HEK293 (cell line): Measurements from ENCODE around the gene PDIA5.
A peak's percentile ranks its signal among the peaks of the same experiment; 100 is the strongest.

Experiments used
- CTCF ChIA-PET: fragments of 350-600 bp; formaldehyde crosslinking; extraction: SDS; loops from one replicate; lab custom pipeline; 2021; ENCODE audit warnings: antibody characterized with exemption; lab: Yijun Ruan, JAX
- POLR2A ChIA-PET: fragments of 300-600 bp; formaldehyde crosslinking; extraction: SDS; loops from one replicate; lab custom pipeline; 2020; ENCODE audit warnings: antibody characterized with exemption, inconsistent platforms; lab: Yijun Ruan, JAX
- H3K27ac ChIP-seq: fragments of 200-500 bp; sonication (Bioruptor generic); 2 replicates; pipeline ENCODE4 v1.5.1; 2014; ENCODE audit warnings: low read depth, low read length, control low read depth, inconsistent platforms; ENCODE audit errors: extremely low read depth
- H3K36me3 ChIP-seq, 2 experiments: fragments of 200-500 bp in 1 of 2; sonication (Bioruptor generic) in 1 of 2; 1 replicate in 1 of 2; 2 replicates in 1 of 2; pipeline ENCODE4 v1.5.1; 2014 to 2017; ENCODE audit warnings: inconsistent platforms in 2 of 2, low read length in 2 of 2; ENCODE audit not compliant: control insufficient read depth in 2 of 2, insufficient read depth in 1 of 2
- H3K4me1 ChIP-seq: fragments of 200-500 bp; sonication (Bioruptor generic); 2 replicates; pipeline ENCODE4 v1.5.1; 2014; ENCODE audit warnings: mild to moderate bottlenecking, low read length, inconsistent platforms; ENCODE audit not compliant: control insufficient read depth, insufficient read depth
- H3K4me3 ChIP-seq: 2 replicates; pipeline ENCODE4 v1.5.1; 2011; ENCODE audit warnings: low read depth, mild to moderate bottlenecking, control low read depth, low read length, moderate library complexity
- H3K9me3 ChIP-seq: fragments of 200-500 bp; sonication (Bioruptor generic); 2 replicates; pipeline ENCODE4 v1.5.1; 2014; ENCODE audit warnings: low read depth, low read length, inconsistent platforms; ENCODE audit not compliant: control insufficient read depth, insufficient read depth
- KLF7 ChIP-seq: fragments of 450-650 bp; formaldehyde crosslinking; IDR thresholded peaks from 2 replicates; pipeline ENCODE4 v1.5.1; 2016; ENCODE audit warnings: missing biosample characterization, missing genetic modification characterization, borderline replicate concordance
- REPIN1 ChIP-seq: fragments of 450-650 bp; formaldehyde crosslinking; IDR thresholded peaks from 2 replicates; pipeline ENCODE4 v1.5.1; 2017; ENCODE audit warnings: missing biosample characterization, missing genetic modification characterization, low read depth
- ZBTB17 ChIP-seq: fragments of 450-650 bp; formaldehyde crosslinking; IDR thresholded peaks from 2 replicates; pipeline ENCODE4 v1.5.1; 2016; ENCODE audit warnings: missing biosample characterization, missing genetic modification characterization
- ZNF121 ChIP-seq: fragments of 450-650 bp; formaldehyde crosslinking; IDR thresholded peaks from 2 replicates; pipeline ENCODE4 v1.5.1; 2016; ENCODE audit warnings: missing biosample characterization, missing genetic modification characterization
- ZNF311 ChIP-seq: fragments of 450-650 bp; formaldehyde crosslinking; IDR thresholded peaks from 2 replicates; pipeline ENCODE4 v1.5.1; 2017; ENCODE audit warnings: missing biosample characterization, missing genetic modification characterization, borderline replicate concordance
- ZNF335 ChIP-seq: fragments of 450-650 bp; formaldehyde crosslinking; conservative IDR thresholded peaks from 2 replicates; pipeline ENCODE4 v1.5.1; 2016; ENCODE audit warnings: missing biosample characterization, missing genetic modification characterization
- ZNF530 ChIP-seq: fragments of 450-650 bp; formaldehyde crosslinking; IDR thresholded peaks from 2 replicates; pipeline ENCODE4 v1.5.1; 2016; ENCODE audit warnings: low read depth, missing biosample characterization, missing genetic modification characterization
- ZNF549 ChIP-seq: fragments of 450-650 bp; IDR thresholded peaks from 2 replicates; pipeline ENCODE4 v1.5.1; 2018; ENCODE audit warnings: missing biosample characterization, missing genetic modification characterization, mild to moderate bottlenecking, inconsistent platforms, moderate library complexity
- ZNF624 ChIP-seq: fragments of 450-650 bp; formaldehyde crosslinking; IDR thresholded peaks from 2 replicates; pipeline ENCODE4 v1.5.1; 2017; ENCODE audit warnings: missing biosample characterization, missing genetic modification characterization
- ZNF654 ChIP-seq: fragments of 450-650 bp; formaldehyde crosslinking; IDR thresholded peaks from 2 replicates; pipeline ENCODE4 v1.5.1; 2016; ENCODE audit warnings: low read depth, missing biosample characterization, missing genetic modification characterization
- ZNF843 ChIP-seq: fragments of 450-650 bp; formaldehyde crosslinking; IDR thresholded peaks from 2 replicates; pipeline ENCODE4 v1.5.1; 2016; ENCODE audit warnings: missing biosample characterization, missing genetic modification characterization
- ZSCAN16 ChIP-seq: fragments of 450-650 bp; formaldehyde crosslinking; IDR thresholded peaks from 2 replicates; pipeline ENCODE4 v1.5.1; 2016; ENCODE audit warnings: missing biosample characterization, missing genetic modification characterization
- TF ChIP-seq, protein P1 (sequence below): fragments of 450-650 bp; formaldehyde crosslinking; IDR thresholded peaks from 2 replicates; pipeline ENCODE4 v1.5.1; 2016; ENCODE audit warnings: missing biosample characterization, missing genetic modification characterization
- TF ChIP-seq, protein P2 (sequence below): fragments of 450-650 bp; formaldehyde crosslinking; IDR thresholded peaks from 2 replicates; pipeline ENCODE4 v1.5.1; 2016; ENCODE audit warnings: missing biosample characterization, missing genetic modification characterization
- TF ChIP-seq, protein P3 (sequence below): fragments of 450-650 bp; formaldehyde crosslinking; IDR thresholded peaks from 2 replicates; pipeline ENCODE4 v1.5.1; 2017; ENCODE audit warnings: missing biosample characterization, missing genetic modification characterization
- TF ChIP-seq, protein P4 (sequence below): fragments of 450-650 bp; formaldehyde crosslinking; IDR thresholded peaks from 2 replicates; pipeline ENCODE4 v1.5.1; 2016; ENCODE audit warnings: missing biosample characterization, missing genetic modification characterization
- TF ChIP-seq, protein P5 (sequence below): fragments of 450-650 bp; IDR thresholded peaks from 2 replicates; pipeline ENCODE4 v1.5.1; 2018; ENCODE audit warnings: missing biosample characterization, missing genetic modification characterization

Gene PDIA5

DNA sequence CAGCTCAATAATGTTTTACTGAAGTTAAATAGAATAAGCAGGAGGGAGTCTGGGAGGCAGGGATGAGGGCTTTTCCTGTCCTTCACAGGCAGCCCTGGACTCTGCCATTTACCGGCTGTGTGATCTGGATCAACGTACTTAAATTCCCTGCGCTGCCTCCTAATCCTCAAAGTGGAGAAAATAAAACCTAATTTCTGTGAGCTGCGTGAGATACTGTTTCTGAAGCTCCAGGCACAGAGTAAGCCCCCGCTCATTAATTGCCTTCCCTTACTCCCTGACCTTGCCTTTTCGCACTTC is 278 bp upstream of the PDIA5 start:
- TF ChIP-seq, protein P1, sequence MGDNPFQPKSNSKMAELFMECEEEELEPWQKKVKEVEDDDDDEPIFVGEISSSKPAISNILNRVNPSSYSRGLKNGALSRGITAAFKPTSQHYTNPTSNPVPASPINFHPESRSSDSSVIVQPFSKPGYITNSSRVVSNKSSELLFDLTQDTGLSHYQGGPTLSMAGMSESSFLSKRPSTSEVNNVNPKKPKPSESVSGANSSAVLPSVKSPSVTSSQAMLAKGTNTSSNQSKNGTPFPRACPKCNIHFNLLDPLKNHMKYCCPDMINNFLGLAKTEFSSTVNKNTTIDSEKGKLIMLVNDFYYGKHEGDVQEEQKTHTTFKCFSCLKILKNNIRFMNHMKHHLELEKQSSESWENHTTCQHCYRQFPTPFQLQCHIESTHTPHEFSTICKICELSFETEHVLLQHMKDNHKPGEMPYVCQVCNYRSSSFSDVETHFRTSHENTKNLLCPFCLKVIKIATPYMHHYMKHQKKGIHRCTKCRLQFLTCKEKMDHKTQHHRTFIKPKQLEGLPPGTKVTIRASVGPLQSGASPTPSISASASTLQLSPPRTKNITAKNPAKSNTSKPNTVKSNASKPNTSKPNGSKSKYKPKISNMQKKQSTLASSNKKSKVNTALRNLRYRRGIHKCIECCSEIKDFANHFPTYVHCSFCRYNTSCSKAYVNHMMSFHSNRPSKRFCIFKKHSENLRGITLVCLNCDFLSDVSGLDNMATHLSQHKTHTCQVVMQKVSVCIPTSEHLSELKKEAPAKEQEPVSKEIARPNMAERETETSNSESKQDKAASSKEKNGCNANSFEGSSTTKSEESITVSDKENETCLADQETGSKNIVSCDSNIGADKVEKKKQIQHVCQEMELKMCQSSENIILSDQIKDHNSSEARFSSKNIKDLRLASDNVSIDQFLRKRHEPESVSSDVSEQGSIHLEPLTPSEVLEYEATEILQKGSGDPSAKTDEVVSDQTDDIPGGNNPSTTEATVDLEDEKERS (tag by site-specific recombination), result no peak
- TF ChIP-seq ZNF335 (peak; percentile 95), ZNF530 (tag by site-specific recombination) (peak; percentile 96), REPIN1 (tag by site-specific recombination) (no peak), ZBTB17 (tag by site-specific recombination) (0 out of 2 replicates have a peak, but pooled peaks have one; percentile 78)
- TF ChIP-seq, protein P2, sequence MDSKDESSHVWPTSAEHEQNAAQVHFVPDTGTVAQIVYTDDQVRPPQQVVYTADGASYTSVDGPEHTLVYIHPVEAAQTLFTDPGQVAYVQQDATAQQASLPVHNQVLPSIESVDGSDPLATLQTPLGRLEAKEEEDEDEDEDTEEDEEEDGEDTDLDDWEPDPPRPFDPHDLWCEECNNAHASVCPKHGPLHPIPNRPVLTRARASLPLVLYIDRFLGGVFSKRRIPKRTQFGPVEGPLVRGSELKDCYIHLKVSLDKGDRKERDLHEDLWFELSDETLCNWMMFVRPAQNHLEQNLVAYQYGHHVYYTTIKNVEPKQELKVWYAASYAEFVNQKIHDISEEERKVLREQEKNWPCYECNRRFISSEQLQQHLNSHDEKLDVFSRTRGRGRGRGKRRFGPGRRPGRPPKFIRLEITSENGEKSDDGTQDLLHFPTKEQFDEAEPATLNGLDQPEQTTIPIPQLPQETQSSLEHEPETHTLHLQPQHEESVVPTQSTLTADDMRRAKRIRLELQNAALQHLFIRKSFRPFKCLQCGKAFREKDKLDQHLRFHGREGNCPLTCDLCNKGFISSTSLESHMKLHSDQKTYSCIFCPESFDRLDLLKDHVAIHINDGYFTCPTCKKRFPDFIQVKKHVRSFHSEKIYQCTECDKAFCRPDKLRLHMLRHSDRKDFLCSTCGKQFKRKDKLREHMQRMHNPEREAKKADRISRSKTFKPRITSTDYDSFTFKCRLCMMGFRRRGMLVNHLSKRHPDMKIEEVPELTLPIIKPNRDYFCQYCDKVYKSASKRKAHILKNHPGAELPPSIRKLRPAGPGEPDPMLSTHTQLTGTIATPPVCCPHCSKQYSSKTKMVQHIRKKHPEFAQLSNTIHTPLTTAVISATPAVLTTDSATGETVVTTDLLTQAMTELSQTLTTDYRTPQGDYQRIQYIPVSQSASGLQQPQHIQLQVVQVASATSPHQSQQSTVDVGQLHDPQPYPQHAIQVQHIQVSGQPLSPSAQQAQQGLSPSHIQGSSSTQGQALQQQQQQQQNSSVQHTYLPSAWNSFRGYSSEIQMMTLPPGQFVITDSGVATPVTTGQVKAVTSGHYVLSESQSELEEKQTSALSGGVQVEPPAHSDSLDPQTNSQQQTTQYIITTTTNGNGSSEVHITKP (tag by site-specific recombination), result peak; percentile 90
- TF ChIP-seq, protein P3, sequence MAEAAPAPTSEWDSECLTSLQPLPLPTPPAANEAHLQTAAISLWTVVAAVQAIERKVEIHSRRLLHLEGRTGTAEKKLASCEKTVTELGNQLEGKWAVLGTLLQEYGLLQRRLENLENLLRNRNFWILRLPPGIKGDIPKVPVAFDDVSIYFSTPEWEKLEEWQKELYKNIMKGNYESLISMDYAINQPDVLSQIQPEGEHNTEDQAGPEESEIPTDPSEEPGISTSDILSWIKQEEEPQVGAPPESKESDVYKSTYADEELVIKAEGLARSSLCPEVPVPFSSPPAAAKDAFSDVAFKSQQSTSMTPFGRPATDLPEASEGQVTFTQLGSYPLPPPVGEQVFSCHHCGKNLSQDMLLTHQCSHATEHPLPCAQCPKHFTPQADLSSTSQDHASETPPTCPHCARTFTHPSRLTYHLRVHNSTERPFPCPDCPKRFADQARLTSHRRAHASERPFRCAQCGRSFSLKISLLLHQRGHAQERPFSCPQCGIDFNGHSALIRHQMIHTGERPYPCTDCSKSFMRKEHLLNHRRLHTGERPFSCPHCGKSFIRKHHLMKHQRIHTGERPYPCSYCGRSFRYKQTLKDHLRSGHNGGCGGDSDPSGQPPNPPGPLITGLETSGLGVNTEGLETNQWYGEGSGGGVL (tag by site-specific recombination), result 0 out of 2 replicates have a peak, but pooled peaks have one; percentile 6
- Histone ChIP-seq H3K4me3 (no peak overlapping the region), H3K36me3 (no peaks in the 10 kb centered on the region), H3K9me3 (no peaks in the 10 kb centered on the region), H3K27ac (no peak overlapping the region), H3K4me1 (peaks cover 11% of the 10 kb centered on the region)
- ChIA-PET POLR2A (interaction anchor here (0.6 to 1.7 kb wide), 5 partner anchors 9 to 813 kb away, joined by 3 to 17 read pairs (median 4); no protein-coding TSS in a partner anchor), CTCF (interaction anchor here (0.6 to 1.5 kb wide), 2 partner anchors 10 to 312 kb away, joined by 3 to 4 read pairs; no protein-coding TSS in a partner anchor)

DNA sequence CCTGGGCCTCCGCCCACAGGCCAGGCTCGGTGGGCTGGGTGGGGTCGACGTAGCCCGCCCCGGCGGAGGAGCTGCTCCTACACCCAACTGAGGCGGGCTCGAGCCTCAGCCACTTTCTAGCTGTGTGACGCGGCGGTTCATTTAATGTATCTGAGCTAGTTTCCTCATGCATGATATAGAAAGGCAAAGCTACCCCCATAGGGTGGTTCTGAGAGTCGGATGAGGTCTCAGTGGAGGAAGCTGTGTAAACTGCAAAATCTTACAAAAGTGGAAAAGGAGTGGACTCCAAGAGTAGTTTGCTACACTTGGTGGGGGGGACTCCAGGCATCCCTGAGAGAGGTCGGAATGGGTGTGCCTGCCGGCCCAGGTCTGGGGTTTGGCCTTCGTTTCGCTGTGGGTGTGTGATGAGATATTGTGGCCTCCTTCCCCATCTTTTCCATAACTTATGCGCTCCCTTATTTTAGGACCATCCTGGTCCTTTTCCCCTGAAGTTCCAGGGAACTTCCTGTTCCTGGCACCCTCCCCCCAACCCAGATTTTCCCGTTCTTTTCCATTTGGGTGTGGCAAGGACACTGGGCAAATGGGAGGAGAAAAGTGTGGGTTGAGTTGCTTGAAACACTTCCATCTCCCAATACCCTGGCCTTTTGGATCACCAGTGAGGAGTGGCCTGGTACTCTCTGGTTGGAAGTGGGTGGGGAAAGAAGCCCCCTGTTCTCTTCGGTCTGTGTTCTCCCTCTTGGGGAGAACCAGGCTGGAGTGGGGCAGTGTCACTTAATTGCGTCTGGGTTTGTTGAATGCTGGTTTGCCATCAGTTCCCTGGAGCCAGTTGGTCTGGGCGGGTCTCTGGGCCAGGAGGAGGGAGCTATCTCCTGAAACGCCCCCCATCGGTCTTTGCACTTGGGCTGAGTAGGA is 1.1 kb downstream of the PDIA5 start:
- Histone ChIP-seq H3K4me3 (peak overlapping the region; percentile 86), H3K9me3 (no peaks in the 10 kb centered on the region), H3K27ac (peak overlapping the region; percentile 72; the same call in 1 of the 2 replicates), H3K4me1 (peaks cover 11% of the 10 kb centered on the region), H3K36me3 (no peaks in the 10 kb centered on the region)
- POLR2A ChIA-PET, result interaction anchor here (0.6 to 1.7 kb wide), 3 partner anchors 9 to 134 kb away, joined by 5 to 17 read pairs (median 7); partner anchors contain the start of gene SEC22A
- CTCF ChIA-PET, result interaction anchor here (0.6 to 1.5 kb wide), 2 partner anchors 8 to 84 kb away, joined by 3 to 4 read pairs; no protein-coding TSS in a partner anchor
- TF ChIP-seq, protein P4, sequence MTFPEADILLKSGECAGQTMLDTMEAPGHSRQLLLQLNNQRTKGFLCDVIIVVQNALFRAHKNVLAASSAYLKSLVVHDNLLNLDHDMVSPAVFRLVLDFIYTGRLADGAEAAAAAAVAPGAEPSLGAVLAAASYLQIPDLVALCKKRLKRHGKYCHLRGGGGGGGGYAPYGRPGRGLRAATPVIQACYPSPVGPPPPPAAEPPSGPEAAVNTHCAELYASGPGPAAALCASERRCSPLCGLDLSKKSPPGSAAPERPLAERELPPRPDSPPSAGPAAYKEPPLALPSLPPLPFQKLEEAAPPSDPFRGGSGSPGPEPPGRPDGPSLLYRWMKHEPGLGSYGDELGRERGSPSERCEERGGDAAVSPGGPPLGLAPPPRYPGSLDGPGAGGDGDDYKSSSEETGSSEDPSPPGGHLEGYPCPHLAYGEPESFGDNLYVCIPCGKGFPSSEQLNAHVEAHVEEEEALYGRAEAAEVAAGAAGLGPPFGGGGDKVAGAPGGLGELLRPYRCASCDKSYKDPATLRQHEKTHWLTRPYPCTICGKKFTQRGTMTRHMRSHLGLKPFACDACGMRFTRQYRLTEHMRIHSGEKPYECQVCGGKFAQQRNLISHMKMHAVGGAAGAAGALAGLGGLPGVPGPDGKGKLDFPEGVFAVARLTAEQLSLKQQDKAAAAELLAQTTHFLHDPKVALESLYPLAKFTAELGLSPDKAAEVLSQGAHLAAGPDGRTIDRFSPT (tag by site-specific recombination), result no peak
- 0 out of 2 replicates have a peak, but pooled peaks have one; percentile 11 for TF ChIP-seq ZNF121 (tag by site-specific recombination)
- TF ChIP-seq KLF7 (tag by site-specific recombination), result 0 out of 2 replicates have a peak, but pooled peaks have one; percentile 21
- no peak for TF ChIP-seq ZNF549 (tag by site-specific recombination)
- no peak for TF ChIP-seq ZNF624
- TF ChIP-seq, protein P5, sequence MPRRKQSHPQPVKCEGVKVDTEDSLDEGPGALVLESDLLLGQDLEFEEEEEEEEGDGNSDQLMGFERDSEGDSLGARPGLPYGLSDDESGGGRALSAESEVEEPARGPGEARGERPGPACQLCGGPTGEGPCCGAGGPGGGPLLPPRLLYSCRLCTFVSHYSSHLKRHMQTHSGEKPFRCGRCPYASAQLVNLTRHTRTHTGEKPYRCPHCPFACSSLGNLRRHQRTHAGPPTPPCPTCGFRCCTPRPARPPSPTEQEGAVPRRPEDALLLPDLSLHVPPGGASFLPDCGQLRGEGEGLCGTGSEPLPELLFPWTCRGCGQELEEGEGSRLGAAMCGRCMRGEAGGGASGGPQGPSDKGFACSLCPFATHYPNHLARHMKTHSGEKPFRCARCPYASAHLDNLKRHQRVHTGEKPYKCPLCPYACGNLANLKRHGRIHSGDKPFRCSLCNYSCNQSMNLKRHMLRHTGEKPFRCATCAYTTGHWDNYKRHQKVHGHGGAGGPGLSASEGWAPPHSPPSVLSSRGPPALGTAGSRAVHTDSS (tag by site-specific recombination), result no peak
- TF ChIP-seq ZNF843 (tag by site-specific recombination), result no peak
- TF ChIP-seq ZNF654 (tag by site-specific recombination), result no peak
- TF ChIP-seq ZSCAN16, result no peak
- TF ChIP-seq ZNF311 (tag by site-specific recombination), result no peak
- TF ChIP-seq, protein P3 (tag by site-specific recombination), result no peak
